Cardiac fibroblast (primary cell): ENCODE results near the gene HMCN2.

ENCODE experiments used
- DNase-seq, 2 donors: peaks; one replicate each; pipeline versions ENCODE4 v3.0.0 to v3.0.0-alpha.2; 2010; ENCODE audit warnings: low read depth in 2 of 2
- H3K4me3 ChIP-seq, 2 donors: replicated peaks in 1 of 2; 1 replicate in 1 of 2; 2 replicates in 1 of 2; pipeline ENCODE4 v1.5.1; 2011; ENCODE audit warnings: low read depth in 2 of 2, low read length in 2 of 2, mild to moderate bottlenecking in 2 of 2, moderate library complexity in 1 of 2
- CTCF ChIP-seq: IDR thresholded peaks from one replicate; pipeline ENCODE4 v1.5.1; 2011; ENCODE audit warnings: low read depth, mild to moderate bottlenecking, low read length, inconsistent platforms

Gene HMCN2

DNA sequence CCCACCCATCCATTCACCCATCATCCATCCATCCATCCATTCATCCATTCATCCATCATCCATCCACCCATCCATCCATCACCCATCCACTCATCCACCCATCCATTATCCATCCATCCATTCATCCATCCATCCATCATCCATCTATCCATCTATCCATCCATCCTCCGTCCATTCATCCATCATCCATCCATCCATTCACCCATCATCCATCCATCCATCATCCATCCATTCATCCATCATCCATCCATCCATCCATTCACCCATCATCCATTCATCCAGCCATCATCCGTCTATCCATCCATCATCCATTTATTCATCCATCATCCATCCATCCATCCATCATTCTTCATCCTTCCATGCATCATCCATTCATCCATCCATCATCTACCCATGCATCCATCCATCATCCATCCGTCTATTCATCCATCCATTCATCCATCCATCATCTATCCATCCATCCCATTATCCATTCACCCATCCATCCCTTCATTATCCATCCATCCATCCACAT, 189.3 kb downstream of the HMCN2 start:
- DNase-seq = no peak
- TF ChIP-seq CTCF = no peak
- no peak overlapping the region for H3K4me3 ChIP-seq

GRCh38 chr9:130458027-130458803, 192.7 kb downstream of the HMCN2 start:
- DNase-seq = no peak
- H3K4me3 ChIP-seq = no peak overlapping the region
- TF ChIP-seq CTCF = no peak

DNA sequence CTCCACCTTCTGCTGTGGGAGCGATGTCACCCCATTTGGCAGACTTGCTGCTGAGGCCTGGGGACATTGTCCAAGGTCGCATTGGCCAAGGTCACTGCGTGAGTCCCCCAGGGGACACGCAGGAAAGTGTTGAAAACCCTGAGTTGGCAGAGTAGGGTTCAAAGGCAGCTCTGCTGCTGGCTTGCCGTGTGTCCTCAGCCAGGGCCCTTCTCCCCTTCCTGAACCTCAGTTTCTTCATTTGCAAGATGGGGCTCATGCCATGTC, 193.2 kb downstream of the HMCN2 start:
- DNase-seq = no peak
- TF ChIP-seq CTCF = no peak
- no peak overlapping the region for H3K4me3 ChIP-seq

DNA sequence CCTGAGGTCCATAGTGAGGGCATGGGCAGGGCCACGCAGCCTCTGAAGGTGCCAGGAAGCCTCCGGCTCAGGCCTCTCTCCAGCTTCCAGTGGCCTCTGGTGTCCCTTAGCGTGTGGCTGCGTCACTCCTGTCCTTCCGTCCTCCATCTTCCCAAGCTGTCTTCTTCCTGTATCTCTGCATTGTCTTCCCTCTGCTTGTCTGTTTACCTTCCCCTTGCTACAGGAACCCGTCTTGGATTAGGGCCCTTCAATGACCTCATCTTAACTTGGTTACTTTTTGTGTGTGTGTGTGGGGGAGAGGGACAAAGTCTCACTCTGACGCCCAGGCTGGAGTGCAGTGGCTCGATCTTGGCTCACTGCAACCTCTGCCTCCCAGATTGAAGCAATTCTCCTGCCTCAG, 193.6 kb downstream of the HMCN2 start:
- peak in 1 of 2 donors; percentile 39 for DNase-seq
- TF ChIP-seq CTCF = no peak
- H3K4me3 ChIP-seq = no peak overlapping the region

- no peak for DNase-seq
- H3K4me3 ChIP-seq = no peak overlapping the region
- TF ChIP-seq CTCF = no peak
Observed at GRCh38 chr9:130459941-130460669, 194.5 kb downstream of the HMCN2 start.

GRCh38 chr9:130461218-130461630, 195.7 kb downstream of the HMCN2 start:
- peak; percentile 86 for TF ChIP-seq CTCF
- peak; percentile 28 to 48 for DNase-seq
- H3K4me3 ChIP-seq = no peak overlapping the region
